GM12878 (cell line): ENCODE data around the gene COL5A3.

ENCODE experiments used
- RAD21 ChIP-seq: IDR thresholded peaks from 2 replicates; pipeline ENCODE4 v1.6.1; 2011; ENCODE audit warnings: mild to moderate bottlenecking, low read depth, low read length, moderate library complexity; ENCODE audit not compliant: insufficient read depth
- ZBED1 ChIP-seq: IDR thresholded peaks from 2 replicates; pipeline ENCODE4 v1.6.1; 2016; ENCODE audit warnings: borderline replicate concordance

- no peak for TF ChIP-seq ZBED1
- TF ChIP-seq RAD21 = no peak
Observed at GRCh38 chr19:9940778-9941177, 69.5 kb downstream of the COL5A3 start.
